NB4 (cell line): ENCODE data around the gene HMG20A.

ENCODE experiments used
- CTCF ChIP-seq: IDR thresholded peaks from one replicate; pipeline ENCODE4 v1.5.1; 2012; ENCODE audit warnings: low read depth, low read length
- MYC ChIP-seq: IDR thresholded peaks from 2 replicates; pipeline ENCODE4 v1.6.1; 2011; ENCODE audit warnings: low read depth, low read length
- POLR2A ChIP-seq: IDR thresholded peaks from 2 replicates; pipeline ENCODE4 v1.6.1; 2011; ENCODE audit warnings: mild to moderate bottlenecking; ENCODE audit not compliant: insufficient read length; ENCODE audit errors: extremely low read depth
- TF ChIP-seq, protein P1 (sequence below): IDR thresholded peaks from 2 replicates; pipeline ENCODE4 v1.6.1; 2011; ENCODE audit warnings: low read depth, low read length

GRCh38 chr15:77473328-77473727, 52.6 kb downstream of the HMG20A start:
- TF ChIP-seq POLR2A (no peak), CTCF (no peak), MYC (no peak)
- TF ChIP-seq, protein P1, sequence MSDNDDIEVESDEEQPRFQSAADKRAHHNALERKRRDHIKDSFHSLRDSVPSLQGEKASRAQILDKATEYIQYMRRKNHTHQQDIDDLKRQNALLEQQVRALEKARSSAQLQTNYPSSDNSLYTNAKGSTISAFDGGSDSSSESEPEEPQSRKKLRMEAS = no peak
